K562 (cell line): ENCODE measurements around the gene ABCB9. TPM values are rescaled to one million over a fixed set of nuclear protein-coding genes. Genes with fewer than 3 reads are reported as not detected.

Source experiments
- ATAC-seq: fragments of 200-7000 bp; cut with Tn5 transposase; 3 replicates; pipeline ENCODE4 v1.9.1; 2020; ENCODE audit warnings: moderate library complexity
- BruUV-seq: library from RNA; stranded (reverse); fragments of 400-500 nt; replicated peaks from 2 replicates; lab custom pipeline; 2021; lab: Mats Ljungman, UMichigan
- CTCF ChIA-PET: fragments of 300-600 bp; formaldehyde crosslinking; extraction: SDS; loops from one replicate; lab custom pipeline; 2021; ENCODE audit warnings: low intra/inter-chr PET ratio; lab: Yijun Ruan, JAX
- POLR2A ChIA-PET: fragments of 300-600, 350-650 bp; sonication (Branson Sonifier 250); formaldehyde crosslinking; extraction: SDS; loops from one replicate; lab custom pipeline; 2021; ENCODE audit warnings: antibody characterized with exemption, inconsistent platforms; lab: Yijun Ruan, JAX
- DNase-seq, 4 experiments: peaks; one replicate each; pipeline versions ENCODE4 v3.0.0 to v3.0.0-alpha.2; 2011 to 2018; ENCODE audit warnings: low spot score in 3 of 4, mixed read lengths in 3 of 4; ENCODE audit errors: extremely low read depth in 1 of 4
- FAIRE-seq: peaks from 2 replicates; lab custom pipeline; 2011; peaks lifted over from hg19 to GRCh38; lab: Jason Lieb, UNC
- H2AFZ ChIP-seq: 2 replicates; pipeline ENCODE4 v1.6.0; 2011; ENCODE audit warnings: low read depth, low read length, control low read depth, inconsistent platforms
- H3K27ac ChIP-seq: fragments of 200-600 bp; 3 replicates; pipeline ENCODE4 v1.8.0; 2011; ENCODE audit warnings: low read depth, mild to moderate bottlenecking, control low read depth, inconsistent platforms, low read length, moderate library complexity, mixed read lengths; ENCODE audit errors: extremely low read depth
- H3K27me3 ChIP-seq, 2 experiments: fragments of 300-600 bp in 1 of 2; 2 replicates in 1 of 2; 3 replicates in 1 of 2; pipeline versions ENCODE4 v1.6.0 to v1.8.0; 2011; ENCODE audit warnings: inconsistent platforms in 2 of 2, low read length in 2 of 2, mild to moderate bottlenecking in 1 of 2, mixed read lengths in 1 of 2, moderate library complexity in 1 of 2; ENCODE audit not compliant: control insufficient read depth in 2 of 2, insufficient read depth in 2 of 2
- H3K36me3 ChIP-seq: fragments of 300-600 bp; 3 replicates; pipeline ENCODE4 v1.8.0; 2011; ENCODE audit warnings: mild to moderate bottlenecking, low read length, inconsistent platforms; ENCODE audit not compliant: control insufficient read depth, insufficient read depth
- H3K4me1 ChIP-seq, 2 experiments: fragments of 200-600 bp in 1 of 2; replicated peaks in 1 of 2; 2 replicates in 1 of 2; 3 replicates in 1 of 2; pipeline versions ENCODE4 v1.5.1 to v1.8.0; 2011; ENCODE audit warnings: inconsistent platforms in 2 of 2, low read length in 2 of 2, mild to moderate bottlenecking in 1 of 2, mixed read lengths in 1 of 2, moderate library complexity in 1 of 2; ENCODE audit not compliant: control insufficient read depth in 2 of 2, insufficient read depth in 2 of 2
- H3K4me2 ChIP-seq: 2 replicates; pipeline ENCODE4 v1.6.1; 2011; ENCODE audit warnings: low read length, control low read depth, inconsistent platforms, mixed read lengths; ENCODE audit not compliant: insufficient read depth
- H3K4me3 ChIP-seq: fragments of 200-600 bp; sonication (generic), shearing (Covaris generic); 2 replicates; pipeline ENCODE4 v1.5.1; 2016; ENCODE audit warnings: control low read depth, inconsistent platforms
- H3K79me2 ChIP-seq: fragments of 200-600 bp; 3 replicates; pipeline ENCODE4 v1.8.0; 2011; ENCODE audit warnings: low read length, inconsistent platforms; ENCODE audit not compliant: control insufficient read depth, insufficient read depth
- H3K9ac ChIP-seq, 2 experiments: 2 replicates each; pipeline versions ENCODE4 v1.6.0 to v1.6.1; 2011; ENCODE audit warnings: low read depth in 2 of 2, low read length in 2 of 2, control low read depth in 1 of 2, inconsistent platforms in 1 of 2, mild to moderate bottlenecking in 1 of 2, mixed read lengths in 1 of 2; ENCODE audit not compliant: insufficient read depth in 1 of 2
- H3K9me1 ChIP-seq: one replicate; pipeline ENCODE4 v1.6.0; 2011; ENCODE audit warnings: inconsistent platforms, mild to moderate bottlenecking, low read length, moderate library complexity; ENCODE audit not compliant: control insufficient read depth, insufficient read depth
- H3K9me3 ChIP-seq: replicated peaks from 2 replicates; pipeline ENCODE4 v1.5.1; 2011; ENCODE audit warnings: low read depth, low read length, inconsistent platforms; ENCODE audit not compliant: control insufficient read depth, insufficient read depth
- H4K20me1 ChIP-seq: replicated peaks from 2 replicates; pipeline ENCODE4 v1.6.1; 2011; ENCODE audit warnings: low read length, inconsistent platforms, mixed read lengths; ENCODE audit not compliant: control insufficient read depth, insufficient read depth
- HNRNPL ChIP-seq: fragments of 200-400 bp; formaldehyde crosslinking; IDR thresholded peaks from 2 replicates; pipeline ENCODE4 v1.6.1; 2017; ENCODE audit warnings: low read depth, mild to moderate bottlenecking, low read length
- ZNF12 ChIP-seq: sonication (generic); formaldehyde crosslinking; IDR thresholded peaks from 2 replicates; pipeline ENCODE4 v1.4.0; 2020; ENCODE audit warnings: mild to moderate bottlenecking, missing genetic modification reagents
- WGBS: fragments of 100-300 bp; shearing (Covaris generic); methylation state at CpG from one replicate; pipeline ENCODE4 v1.1.6; 2016; ENCODE audit warnings: low coverage, mixed read lengths; ENCODE audit not compliant: insufficient coverage; ENCODE audit errors: missing lambda C conversion rate; 5-methylcytosine and 5-hydroxymethylcytosine counted together
- in situ Hi-C: fragments of 300-500 bp; cut with MboI; formaldehyde crosslinking; loops from 4 replicates; pipeline ENCODE4 v1.15.0; 2018; ENCODE audit warnings: inconsistent platforms, mixed read lengths
- intact Hi-C: fragments of 100-400 bp; cut with micrococcal nuclease; formaldehyde crosslinking; loops from 2 replicates; pipeline ENCODE4 v1.14.2; 2022
- polyA plus RNA-seq, 8 experiments: library from polyadenylated mRNA; depleted of rRNA in 4 of 8; stranded (reverse) in 5 of 8; unstranded in 3 of 8; fragments of >200 nt; fragmentation: Nextera tagmentation in 2 of 8; fragmentation: Illumina TruSeq in 1 of 8; extraction: Ambion mirVana in 2 of 8; extraction: Trizol in 1 of 8; gene quantifications; 2 replicates each; pipeline versions ENCODE4 v1.2.1 to v1.2.3, GENCODE V29; 2011 to 2014; ENCODE audit warnings: inconsistent platforms in 1 of 8, missing spikeins in 1 of 8
- total RNA-seq, 7 experiments: library from RNA; depleted of rRNA in 6 of 7; stranded (reverse); fragments of >200 nt in 6 of 7; fragmentation: Illumina TruSeq in 2 of 7; extraction: Trizol in 2 of 7; gene quantifications; 2 replicates each; pipeline versions ENCODE4 v1.2.1 to v1.2.3, GENCODE V29; 2011 to 2021; ENCODE audit warnings: low replicate concordance in 1 of 7
- TF ChIP-seq, protein P1 (sequence below): sonication (generic); formaldehyde crosslinking; IDR thresholded peaks from 2 replicates; pipeline ENCODE4 v1.8.1; 2023; ENCODE audit warnings: mild to moderate bottlenecking, missing genetic modification reagents

ABCB9 gene
- total and polyA plus RNA-seq, 9 of the 15 experiments (the other 6 are each of a cell fraction or from before 2014, with no cell fraction given), result 0.20 to 12.6 (median 6.2) TPM

DNA sequence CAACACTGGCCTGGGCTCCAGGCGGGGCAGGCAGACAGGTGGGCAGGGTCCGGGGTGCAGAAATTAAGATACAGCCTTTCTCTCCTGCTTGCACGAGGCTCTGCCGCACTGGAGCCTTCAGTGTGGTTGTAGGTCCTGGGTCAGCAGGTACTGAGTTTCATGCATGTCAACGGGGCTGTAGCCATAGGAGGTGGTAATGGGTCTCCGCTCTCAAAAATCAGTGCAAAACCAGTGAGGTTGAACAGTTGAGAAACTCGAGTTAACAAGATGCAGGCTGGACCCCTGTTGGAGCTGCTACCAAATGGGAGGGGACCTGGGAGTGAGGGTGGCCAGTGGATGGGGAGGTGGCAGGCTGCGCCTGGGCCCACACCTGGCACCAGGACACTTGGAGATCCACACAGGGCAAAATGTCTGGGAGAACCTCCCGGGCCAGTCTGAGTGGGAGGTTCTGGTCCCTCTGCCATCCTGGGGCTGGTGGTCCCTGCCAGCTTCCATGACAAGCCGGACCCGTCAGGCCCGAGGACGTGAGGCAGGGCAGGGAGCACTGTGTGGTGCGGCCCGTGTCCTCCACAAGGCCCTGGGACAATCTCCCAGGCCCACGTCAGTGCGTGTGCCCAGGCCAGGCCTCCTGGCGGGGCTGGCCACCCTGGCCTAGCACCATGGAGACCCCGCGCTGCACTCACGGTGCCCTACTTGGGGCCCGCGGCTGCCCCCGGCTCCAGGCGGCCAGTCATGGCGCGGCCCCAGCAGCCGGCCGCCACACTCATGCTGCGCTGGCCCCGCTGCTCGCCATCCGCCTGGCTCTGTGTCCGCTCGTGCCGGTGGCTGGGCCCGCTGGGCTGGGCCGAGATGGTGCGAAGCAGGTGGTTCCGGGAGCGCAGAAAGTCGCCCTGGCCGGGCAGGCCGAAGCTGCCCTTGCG is 19.3 kb upstream of the ABCB9 start:
- H3K4me3 ChIP-seq, result no peak overlapping the region
- TF ChIP-seq ZNF12 (CRISPR knock-in tag) (no peak), HNRNPL (peak; percentile 78; the same call in 1 of the 2 replicates)
- TF ChIP-seq, protein P1, sequence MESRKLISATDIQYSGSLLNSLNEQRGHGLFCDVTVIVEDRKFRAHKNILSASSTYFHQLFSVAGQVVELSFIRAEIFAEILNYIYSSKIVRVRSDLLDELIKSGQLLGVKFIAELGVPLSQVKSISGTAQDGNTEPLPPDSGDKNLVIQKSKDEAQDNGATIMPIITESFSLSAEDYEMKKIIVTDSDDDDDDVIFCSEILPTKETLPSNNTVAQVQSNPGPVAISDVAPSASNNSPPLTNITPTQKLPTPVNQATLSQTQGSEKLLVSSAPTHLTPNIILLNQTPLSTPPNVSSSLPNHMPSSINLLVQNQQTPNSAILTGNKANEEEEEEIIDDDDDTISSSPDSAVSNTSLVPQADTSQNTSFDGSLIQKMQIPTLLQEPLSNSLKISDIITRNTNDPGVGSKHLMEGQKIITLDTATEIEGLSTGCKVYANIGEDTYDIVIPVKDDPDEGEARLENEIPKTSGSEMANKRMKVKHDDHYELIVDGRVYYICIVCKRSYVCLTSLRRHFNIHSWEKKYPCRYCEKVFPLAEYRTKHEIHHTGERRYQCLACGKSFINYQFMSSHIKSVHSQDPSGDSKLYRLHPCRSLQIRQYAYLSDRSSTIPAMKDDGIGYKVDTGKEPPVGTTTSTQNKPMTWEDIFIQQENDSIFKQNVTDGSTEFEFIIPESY (CRISPR knock-in tag), result peak; percentile 90; the same call in 1 of the 2 replicates
- TF ChIP-seq, all 486 proteins: peak for 2
- peaks cover 19% of the 10 kb centered on the region for H3K79me2 ChIP-seq
- peaks cover 29% of the 10 kb centered on the region; the same call in 2 of the 3 replicates for H3K36me3 ChIP-seq
- in situ Hi-C loops (no loop called here), intact Hi-C loops (loop anchor here (10.0 kb wide), 1 partner anchor 159 kb away; no protein-coding TSS in a partner anchor)
- no peak for ATAC-seq
- H4K20me1 ChIP-seq, result peaks cover 5% of the 10 kb centered on the region; the same call in 1 of the 2 replicates
- no peak overlapping the region for H3K4me2 ChIP-seq
- 90% methylated on average over 39 of the region's 45 CpGs for WGBS
- peak overlapping the region in 1 of 2 experiments; percentile 68; a peak in 3 of 4 replicates for H3K9ac ChIP-seq
- no peak overlapping the region for H2AFZ ChIP-seq
- DNase-seq, result no peak
- no peak for FAIRE-seq
- peak overlapping the region; percentile 67; the same call in 2 of the 3 replicates for H3K27ac ChIP-seq
- H3K27me3 ChIP-seq, result no peaks in the 10 kb centered on the region
- BruUV-seq, result no TSS peak
- ChIA-PET POLR2A (interaction anchor here (0.6 to 4.0 kb wide), 5 partner anchors 10 to 247 kb away, joined by 3 to 22 read pairs (median 3); partner anchors contain the start of genes MPHOSPH9 and OGFOD2), CTCF (no interaction called here)
- peaks cover 26 to 92% of the 10 kb centered on the region in 2 experiments for H3K4me1 ChIP-seq
- no peaks in the 10 kb centered on the region for H3K9me1 ChIP-seq
- H3K9me3 ChIP-seq, result no peaks in the 10 kb centered on the region
